ENCODE results near the gene MTF2. TPM values are rescaled to one million over a fixed set of nuclear protein-coding genes. Genes with fewer than 3 reads are reported as not detected.

The MTF2 gene
- total RNA-seq, 1 experiment from 2014 or later, result 36.3 TPM

DNA sequence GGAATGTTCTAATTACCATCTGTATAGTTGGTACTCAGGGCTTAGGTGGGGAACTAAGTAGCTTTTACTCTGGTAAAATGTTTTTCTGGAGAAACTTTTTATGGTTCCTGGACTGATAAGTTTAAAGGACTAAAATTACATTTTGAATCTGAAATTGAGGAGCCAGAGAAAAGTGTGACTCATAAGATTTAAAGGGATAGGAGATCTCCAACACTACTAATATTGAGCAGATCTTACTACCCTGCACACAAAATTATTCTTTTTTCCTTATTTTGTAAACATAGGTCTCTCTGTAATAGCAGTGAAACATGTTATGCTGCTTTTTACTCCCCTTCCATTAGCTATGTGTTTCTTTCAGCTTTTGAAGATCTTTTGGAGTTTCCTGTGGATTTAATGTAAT lies 32.5 kb downstream of the MTF2 start:
- no peak overlapping the region for H3K9ac ChIP-seq (ENCODE audit: low read length)
- H3K36me3 ChIP-seq (ENCODE audit: insufficient read depth, low read length), result peaks cover 11% of the 10 kb centered on the region; the same call in 1 of the 2 replicates

DNA sequence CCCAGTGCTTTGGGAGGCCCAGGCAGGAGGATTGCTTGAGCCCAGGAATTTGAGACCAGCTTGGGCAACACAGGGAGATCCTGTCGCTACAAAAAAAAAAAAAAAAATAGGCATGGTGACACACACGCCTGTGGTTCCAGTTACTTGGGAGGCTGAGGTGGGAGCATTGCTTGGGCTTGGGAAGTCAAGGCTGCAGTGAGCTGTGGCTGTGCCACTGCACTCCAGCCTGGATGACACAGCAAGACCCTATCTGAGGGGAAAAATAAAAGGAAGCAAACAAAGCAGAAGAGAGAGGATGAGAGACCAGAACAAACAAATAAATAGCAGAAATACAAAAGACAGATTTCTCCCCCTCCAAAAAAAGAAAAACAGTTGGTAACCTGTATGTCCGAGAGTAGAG lies 34.0 kb downstream of the MTF2 start:
- Histone ChIP-seq H3K36me3 (ENCODE audit: insufficient read depth, low read length) (peaks cover 11% of the 10 kb centered on the region; the same call in 1 of the 2 replicates), H3K27ac (ENCODE audit: low read length) (no peak overlapping the region), H3K79me2 (ENCODE audit: low read length) (peaks cover 63% of the 10 kb centered on the region), H4K20me1 (ENCODE audit: insufficient read depth, low read depth, low read length) (peaks cover 12% of the 10 kb centered on the region; the same call in 1 of the 2 replicates), H3K9me2 (replicated peaks; ENCODE audit: insufficient read depth, low read length) (no peaks in the 10 kb centered on the region), H2AFZ (ENCODE audit: low read length) (no peak overlapping the region), H3K9me3 (ENCODE audit: low read length) (no peaks in the 10 kb centered on the region), H3K4me1 (ENCODE audit: low read length) (peaks cover 39% of the 10 kb centered on the region), H3K4me3 (ENCODE audit: low read length) (no peak overlapping the region), H3K9ac (ENCODE audit: low read length) (no peak overlapping the region), H3K4me2 (ENCODE audit: low read depth, low read length, poor library complexity, severe bottlenecking) (no peak overlapping the region), H3K27me3 (ENCODE audit: low read length) (no peaks in the 10 kb centered on the region)
- DNase-seq, result no peak

More for the DNA sequence above, 32.5 kb downstream of the MTF2 start:
- peaks cover 12% of the 10 kb centered on the region; the same call in 1 of the 2 replicates for H4K20me1 ChIP-seq (ENCODE audit: insufficient read depth, low read depth, low read length)
- H3K4me3 ChIP-seq (ENCODE audit: low read length), result no peak overlapping the region
- peak overlapping the region; percentile 38 for H3K27ac ChIP-seq (ENCODE audit: low read length)
- no peaks in the 10 kb centered on the region for H3K9me3 ChIP-seq (ENCODE audit: low read length)
- no peaks in the 10 kb centered on the region for H3K9me2 ChIP-seq (replicated peaks; ENCODE audit: insufficient read depth, low read length)
- no peak overlapping the region for H2AFZ ChIP-seq (ENCODE audit: low read length)
- peak overlapping the region; percentile 42 for H3K4me2 ChIP-seq (ENCODE audit: low read depth, low read length, poor library complexity, severe bottlenecking)
- H3K79me2 ChIP-seq (ENCODE audit: low read length), result peaks cover 79% of the 10 kb centered on the region
- H3K27me3 ChIP-seq (ENCODE audit: low read length), result no peaks in the 10 kb centered on the region
- peaks cover 39% of the 10 kb centered on the region for H3K4me1 ChIP-seq (ENCODE audit: low read length)
- no peak for DNase-seq

DNA sequence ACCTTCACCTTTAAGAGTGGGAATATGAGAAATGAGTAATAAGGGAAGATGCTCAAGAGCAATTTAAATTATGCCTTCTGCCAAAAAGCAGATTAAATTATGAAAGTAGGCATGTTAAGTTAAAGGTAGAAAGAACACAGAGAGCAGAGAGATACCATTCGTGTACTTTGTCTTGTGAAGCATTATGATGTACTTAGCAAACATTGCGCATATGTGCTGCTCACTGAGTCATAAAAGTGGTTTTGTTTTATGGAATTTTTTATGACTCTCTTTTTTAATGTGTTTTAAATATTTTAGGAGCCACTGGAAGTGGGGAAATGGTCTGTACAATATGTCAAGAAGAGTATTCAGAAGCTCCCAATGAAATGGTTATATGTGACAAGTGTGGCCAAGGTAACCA lies 35.3 kb downstream of the MTF2 start:
- H3K4me3 ChIP-seq (ENCODE audit: low read length), result no peak overlapping the region
- H3K9me3 ChIP-seq (ENCODE audit: low read length), result no peaks in the 10 kb centered on the region
- no peak overlapping the region for H3K9ac ChIP-seq (ENCODE audit: low read length)
- H4K20me1 ChIP-seq (ENCODE audit: insufficient read depth, low read depth, low read length), result peaks cover 12% of the 10 kb centered on the region; the same call in 1 of the 2 replicates
- no peak overlapping the region for H2AFZ ChIP-seq (ENCODE audit: low read length)
- no peaks in the 10 kb centered on the region for H3K9me2 ChIP-seq (replicated peaks; ENCODE audit: insufficient read depth, low read length)
- no peak overlapping the region for H3K4me2 ChIP-seq (ENCODE audit: low read depth, low read length, poor library complexity, severe bottlenecking)
- H3K79me2 ChIP-seq (ENCODE audit: low read length), result peaks cover 56% of the 10 kb centered on the region
- DNase-seq, result no peak
- H3K4me1 ChIP-seq (ENCODE audit: low read length), result peaks cover 31% of the 10 kb centered on the region
- peaks cover 15% of the 10 kb centered on the region; the same call in 1 of the 2 replicates for H3K36me3 ChIP-seq (ENCODE audit: insufficient read depth, low read length)
- no peak overlapping the region for H3K27ac ChIP-seq (ENCODE audit: low read length)
- H3K27me3 ChIP-seq (ENCODE audit: low read length), result no peaks in the 10 kb centered on the region

DNA sequence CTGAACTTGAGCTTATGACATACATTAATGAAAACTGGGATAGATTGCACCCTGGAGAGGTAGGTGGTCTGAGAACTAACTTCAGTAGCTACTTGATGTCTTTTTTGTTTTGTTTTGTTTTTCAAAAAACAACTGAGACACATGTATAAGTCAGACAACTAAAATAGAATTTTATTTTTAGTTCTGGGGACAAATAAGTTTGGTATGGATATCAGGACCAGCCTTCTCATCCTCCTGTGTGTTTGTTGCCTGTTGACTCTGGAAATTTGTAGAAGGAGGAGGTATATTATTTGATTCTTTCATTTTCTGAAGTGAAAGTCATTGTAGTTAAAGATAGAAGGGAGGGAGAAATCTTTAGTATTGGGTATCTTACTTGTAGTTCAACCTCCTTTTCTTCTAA lies 41.5 kb downstream of the MTF2 start:
- Histone ChIP-seq H3K9me2 (replicated peaks; ENCODE audit: insufficient read depth, low read length) (no peaks in the 10 kb centered on the region), H3K4me2 (ENCODE audit: low read depth, low read length, poor library complexity, severe bottlenecking) (no peak overlapping the region), H3K79me2 (ENCODE audit: low read length) (peaks cover 39% of the 10 kb centered on the region), H3K27me3 (ENCODE audit: low read length) (no peaks in the 10 kb centered on the region), H3K9ac (ENCODE audit: low read length) (no peak overlapping the region), H2AFZ (ENCODE audit: low read length) (no peak overlapping the region), H3K4me3 (ENCODE audit: low read length) (no peak overlapping the region), H3K4me1 (ENCODE audit: low read length) (no peaks in the 10 kb centered on the region), H4K20me1 (ENCODE audit: insufficient read depth, low read depth, low read length) (no peaks in the 10 kb centered on the region), H3K36me3 (ENCODE audit: insufficient read depth, low read length) (peaks cover 9% of the 10 kb centered on the region; the same call in 1 of the 2 replicates), H3K27ac (ENCODE audit: low read length) (no peak overlapping the region), H3K9me3 (ENCODE audit: low read length) (no peaks in the 10 kb centered on the region)
- DNase-seq, result no peak

DNA sequence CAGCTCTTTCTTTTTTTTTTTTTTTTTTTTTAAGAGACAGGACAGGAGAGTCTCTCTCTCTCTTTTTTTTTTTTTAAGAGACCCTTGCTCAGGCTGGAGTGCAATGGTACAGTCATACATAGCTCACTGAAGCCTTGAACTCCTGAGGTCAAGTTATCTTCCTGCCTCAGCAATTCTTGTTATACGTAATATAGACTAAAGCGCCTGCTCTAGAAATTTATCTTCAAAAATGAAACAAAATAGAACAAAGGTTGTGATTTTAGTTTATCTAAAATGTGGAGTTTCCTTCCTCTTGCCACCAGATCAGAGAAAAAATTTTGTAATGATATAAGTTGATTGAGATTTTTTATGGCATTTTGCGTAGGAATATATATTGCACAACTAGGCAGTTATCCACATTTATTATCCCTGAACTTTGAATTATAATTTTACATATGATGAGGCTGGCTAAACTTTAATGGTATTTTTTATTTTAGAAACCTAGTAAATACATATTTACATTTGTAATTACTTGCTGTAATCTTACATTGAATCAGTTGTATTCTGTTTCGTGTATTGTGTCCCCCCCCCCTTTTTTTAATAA lies 44.2 kb downstream of the MTF2 start:
- Histone ChIP-seq H3K27ac (ENCODE audit: low read length) (no peak overlapping the region), H3K4me3 (ENCODE audit: low read length) (no peak overlapping the region), H3K4me1 (ENCODE audit: low read length) (no peaks in the 10 kb centered on the region), H3K9me2 (replicated peaks; ENCODE audit: insufficient read depth, low read length) (no peaks in the 10 kb centered on the region), H3K9ac (ENCODE audit: low read length) (no peak overlapping the region), H3K9me3 (ENCODE audit: low read length) (no peaks in the 10 kb centered on the region), H4K20me1 (ENCODE audit: insufficient read depth, low read depth, low read length) (no peaks in the 10 kb centered on the region), H2AFZ (ENCODE audit: low read length) (no peak overlapping the region), H3K79me2 (ENCODE audit: low read length) (peaks cover 47% of the 10 kb centered on the region), H3K4me2 (ENCODE audit: low read depth, low read length, poor library complexity, severe bottlenecking) (no peak overlapping the region), H3K36me3 (ENCODE audit: insufficient read depth, low read length) (peaks cover 16% of the 10 kb centered on the region; the same call in 1 of the 2 replicates), H3K27me3 (ENCODE audit: low read length) (no peaks in the 10 kb centered on the region)
- no peak for DNase-seq

DNA sequence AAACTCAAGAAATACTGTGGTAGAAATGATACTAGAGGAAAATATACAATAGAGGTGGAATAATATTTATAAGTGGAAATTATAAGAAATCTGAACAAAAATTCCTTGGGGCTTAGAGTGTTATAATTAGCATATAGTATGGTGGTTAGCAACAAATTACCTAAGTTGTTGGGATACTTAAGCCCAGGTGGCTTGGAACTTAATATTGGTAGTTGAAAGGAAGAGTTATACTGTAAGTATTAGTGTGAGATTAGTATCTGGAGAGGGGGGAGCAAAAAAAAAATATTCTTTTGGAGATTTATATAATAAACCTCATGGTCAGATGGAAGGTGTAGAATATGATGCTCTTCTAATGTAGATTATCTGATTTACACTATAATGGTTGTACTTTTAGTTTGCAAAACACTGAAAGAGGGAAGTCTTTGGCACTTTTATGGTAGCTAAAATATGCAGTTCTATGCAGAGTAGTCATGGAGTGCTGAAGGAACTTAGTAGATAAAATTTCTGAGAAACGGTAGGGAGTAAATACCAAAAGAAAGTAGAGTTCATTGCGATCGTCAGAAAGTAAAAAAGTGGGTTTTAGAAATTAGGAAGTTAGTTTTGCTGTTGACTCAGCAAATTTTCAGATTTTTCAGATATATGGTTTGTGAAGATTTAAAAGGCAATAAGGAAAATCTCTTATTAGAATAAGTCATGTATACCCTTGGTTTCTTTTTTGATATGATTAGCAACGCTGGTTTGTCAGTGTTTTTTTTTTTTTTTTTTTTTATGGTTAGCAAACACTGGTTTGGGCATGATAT lies 45.7 kb downstream of the MTF2 start:
- Histone ChIP-seq H3K9me2 (replicated peaks; ENCODE audit: insufficient read depth, low read length) (no peaks in the 10 kb centered on the region), H3K9me3 (ENCODE audit: low read length) (no peaks in the 10 kb centered on the region), H3K27ac (ENCODE audit: low read length) (no peak overlapping the region), H4K20me1 (ENCODE audit: insufficient read depth, low read depth, low read length) (no peaks in the 10 kb centered on the region), H3K4me3 (ENCODE audit: low read length) (no peak overlapping the region), H3K4me2 (ENCODE audit: low read depth, low read length, poor library complexity, severe bottlenecking) (no peak overlapping the region), H3K79me2 (ENCODE audit: low read length) (peaks cover 44% of the 10 kb centered on the region), H3K9ac (ENCODE audit: low read length) (no peak overlapping the region), H3K36me3 (ENCODE audit: insufficient read depth, low read length) (peaks cover 16% of the 10 kb centered on the region; the same call in 1 of the 2 replicates), H3K4me1 (ENCODE audit: low read length) (no peaks in the 10 kb centered on the region), H2AFZ (ENCODE audit: low read length) (no peak overlapping the region), H3K27me3 (ENCODE audit: low read length) (no peaks in the 10 kb centered on the region)
- DNase-seq, result no peak

DNA sequence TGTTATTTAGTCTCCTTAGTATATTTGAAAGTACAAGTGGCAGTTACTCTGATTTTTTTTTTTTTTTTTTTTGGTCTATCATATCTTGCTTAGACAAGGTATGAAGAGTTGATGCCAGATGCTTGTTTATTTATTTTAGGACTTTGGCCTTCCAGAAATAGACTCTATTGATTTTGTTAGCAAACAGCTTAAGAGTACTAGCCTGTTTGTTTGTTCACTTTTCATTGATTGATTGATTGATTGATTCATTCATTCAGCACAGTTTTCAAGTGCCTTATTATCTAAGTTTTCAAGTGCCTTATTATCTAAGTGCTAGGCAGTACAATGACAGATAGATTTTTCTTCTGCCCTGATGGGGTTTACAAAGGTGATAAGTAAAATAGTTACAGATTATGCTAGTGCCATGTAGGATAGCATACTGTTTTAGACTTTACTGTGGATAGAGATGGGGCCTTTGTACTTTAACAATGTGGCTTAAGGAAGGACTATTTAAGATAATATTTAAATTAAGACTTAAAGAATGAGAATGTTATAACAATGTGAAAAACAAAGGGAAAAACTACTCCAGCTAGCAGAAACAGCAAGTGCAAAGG lies 50.5 kb downstream of the MTF2 start:
- H3K36me3 ChIP-seq (ENCODE audit: insufficient read depth, low read length), result peaks cover 16% of the 10 kb centered on the region; the same call in 1 of the 2 replicates
- no peak overlapping the region for H2AFZ ChIP-seq (ENCODE audit: low read length)
- H3K9me2 ChIP-seq (replicated peaks; ENCODE audit: insufficient read depth, low read length), result no peaks in the 10 kb centered on the region
- H3K9me3 ChIP-seq (ENCODE audit: low read length), result no peaks in the 10 kb centered on the region
- H3K9ac ChIP-seq (ENCODE audit: low read length), result no peak overlapping the region
- no peaks in the 10 kb centered on the region for H3K4me1 ChIP-seq (ENCODE audit: low read length)
- H3K79me2 ChIP-seq (ENCODE audit: low read length), result peaks cover 31% of the 10 kb centered on the region
- no peak for DNase-seq
- no peaks in the 10 kb centered on the region for H4K20me1 ChIP-seq (ENCODE audit: insufficient read depth, low read depth, low read length)
- no peak overlapping the region for H3K4me2 ChIP-seq (ENCODE audit: low read depth, low read length, poor library complexity, severe bottlenecking)
- no peak overlapping the region for H3K4me3 ChIP-seq (ENCODE audit: low read length)
- no peak overlapping the region for H3K27ac ChIP-seq (ENCODE audit: low read length)
- no peaks in the 10 kb centered on the region for H3K27me3 ChIP-seq (ENCODE audit: low read length)

DNA sequence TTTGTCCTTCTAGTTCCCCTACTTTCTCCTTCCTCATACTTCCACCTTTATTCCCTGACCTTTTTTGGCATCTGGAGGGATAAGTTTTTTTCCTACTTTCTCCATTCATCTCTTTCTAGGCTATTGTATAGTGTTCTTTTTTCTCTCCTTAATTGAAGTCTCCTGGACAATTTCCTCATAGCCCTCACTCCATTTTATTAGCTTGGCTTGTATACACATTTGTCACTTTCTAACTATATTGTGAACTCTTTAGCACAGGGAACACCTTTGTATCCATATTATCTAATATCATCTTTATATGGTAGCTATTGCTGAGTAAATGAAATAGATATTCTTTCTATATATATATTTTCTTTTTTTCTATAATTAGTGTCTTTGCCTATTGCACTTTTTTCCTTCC lies 53.6 kb downstream of the MTF2 start:
- Histone ChIP-seq H3K4me1 (ENCODE audit: low read length) (no peaks in the 10 kb centered on the region), H3K4me2 (ENCODE audit: low read depth, low read length, poor library complexity, severe bottlenecking) (no peak overlapping the region), H3K9me2 (replicated peaks; ENCODE audit: insufficient read depth, low read length) (no peaks in the 10 kb centered on the region), H3K79me2 (ENCODE audit: low read length) (peaks cover 17% of the 10 kb centered on the region), H3K36me3 (ENCODE audit: insufficient read depth, low read length) (peaks cover 22% of the 10 kb centered on the region; the same call in 1 of the 2 replicates), H4K20me1 (ENCODE audit: insufficient read depth, low read depth, low read length) (no peaks in the 10 kb centered on the region), H3K9me3 (ENCODE audit: low read length) (no peaks in the 10 kb centered on the region), H2AFZ (ENCODE audit: low read length) (no peak overlapping the region), H3K4me3 (ENCODE audit: low read length) (no peak overlapping the region), H3K27ac (ENCODE audit: low read length) (no peak overlapping the region), H3K27me3 (ENCODE audit: low read length) (no peaks in the 10 kb centered on the region), H3K9ac (ENCODE audit: low read length) (no peak overlapping the region)
- DNase-seq, result no peak

Measured in Karpas-422 (cell line).